LNCaP clone FGC (cell line): ENCODE data around the gene HDAC9.

Experiments
- DNase-seq: peaks from one replicate; pipeline ENCODE4 v3.0.0-alpha.2; 2011; ENCODE audit warnings: low read depth
- H3K4me3 ChIP-seq: 2 replicates; pipeline ENCODE4 v1.5.1; 2011; ENCODE audit warnings: mild to moderate bottlenecking, low read depth, low read length, control low read depth
- CTCF ChIP-seq: IDR thresholded peaks from 2 replicates; pipeline ENCODE4 v1.5.1; 2012; ENCODE audit warnings: mild to moderate bottlenecking; ENCODE audit not compliant: control insufficient read depth, insufficient read depth; ENCODE audit errors: extremely low read depth

Gene HDAC9

GRCh38 chr7:18859318-18859717 lies 363.8 kb downstream of the HDAC9 start:
- no peak for DNase-seq
- no peak overlapping the region for H3K4me3 ChIP-seq
- TF ChIP-seq CTCF, result no peak

- no peak for TF ChIP-seq CTCF
- no peak for DNase-seq
- no peak overlapping the region for H3K4me3 ChIP-seq
Observed at GRCh38 chr7:18860221-18860620, 364.7 kb downstream of the HDAC9 start.

- no peak for TF ChIP-seq CTCF
- no peak for DNase-seq
- H3K4me3 ChIP-seq, result no peak overlapping the region
Observed at GRCh38 chr7:18861514-18862118, 366.1 kb downstream of the HDAC9 start.

- no peak for TF ChIP-seq CTCF
- DNase-seq, result no peak
- no peak overlapping the region for H3K4me3 ChIP-seq
Observed at GRCh38 chr7:18864967-18865366, 369.4 kb downstream of the HDAC9 start.

DNA sequence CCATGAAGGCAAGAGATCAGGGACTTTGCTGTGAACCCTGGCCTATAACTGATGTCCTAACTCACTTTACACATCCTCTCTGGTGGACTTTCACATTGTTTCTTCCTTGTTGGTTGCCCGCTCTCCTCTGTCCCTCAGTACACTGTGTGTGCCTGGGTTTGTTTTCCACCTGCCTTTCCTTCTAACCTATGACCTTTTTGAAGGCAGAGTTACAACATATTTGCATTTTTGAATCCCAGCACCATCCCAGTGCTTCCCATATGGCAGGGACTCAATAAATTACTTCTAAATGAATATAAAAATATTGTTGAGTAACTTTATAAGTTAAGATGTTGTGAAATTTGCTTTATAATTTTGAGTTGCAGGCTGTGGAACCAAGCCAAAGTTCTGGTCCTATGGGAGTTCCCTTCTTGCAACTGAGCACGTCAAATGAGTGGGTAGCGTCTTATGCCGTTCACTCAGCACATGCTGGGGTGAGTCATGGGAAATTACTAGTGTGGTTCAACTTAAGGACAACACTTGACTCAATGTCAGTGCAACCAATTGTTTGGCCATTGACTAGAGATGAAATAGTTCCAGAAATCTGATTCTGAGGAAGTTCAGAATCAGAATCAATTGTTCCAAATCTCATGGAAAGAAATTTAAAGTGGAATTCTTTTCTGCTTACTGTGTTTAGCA lies 370.9 kb downstream of the HDAC9 start:
- no peak for TF ChIP-seq CTCF
- no peak for DNase-seq
- H3K4me3 ChIP-seq, result no peak overlapping the region

GRCh38 chr7:18872344-18872743 lies 376.8 kb downstream of the HDAC9 start:
- DNase-seq, result no peak
- no peak overlapping the region for H3K4me3 ChIP-seq
- TF ChIP-seq CTCF, result no peak

GRCh38 chr7:18873734-18874336 lies 378.3 kb downstream of the HDAC9 start:
- no peak for DNase-seq
- no peak overlapping the region for H3K4me3 ChIP-seq
- TF ChIP-seq CTCF, result peak; percentile 36
